Neural progenitor cell (in vitro differentiated cells): ENCODE data around the gene PADI1. TPM values are rescaled to one million over a fixed set of nuclear protein-coding genes. Genes with fewer than 3 reads are reported as not detected.

Experiments used
- DNase-seq: peaks from one replicate; pipeline ENCODE4 v3.0.0-alpha.2; 2016; ENCODE audit warnings: low spot score
- H2AFZ ChIP-seq: fragments of 200-600 bp; sonication (generic); replicated peaks from 2 replicates; pipeline ENCODE4 v1.6.1; 2016; ENCODE audit warnings: antibody characterized with exemption
- H3F3A ChIP-seq: fragments of 200-600 bp; sonication (generic); 2 replicates; pipeline ENCODE4 v1.6.1; 2016; ENCODE audit warnings: antibody characterized with exemption, low read depth
- H3K27ac ChIP-seq: fragments of 200-600 bp; sonication (generic); 2 replicates; pipeline ENCODE4 v1.5.1; 2016; ENCODE audit warnings: mild to moderate bottlenecking
- H3K27me3 ChIP-seq: fragments of 200-600 bp; sonication (generic); 2 replicates; pipeline ENCODE4 v1.6.1; 2016; ENCODE audit warnings: mild to moderate bottlenecking, moderate library complexity
- H3K36me3 ChIP-seq: fragments of 200-600 bp; sonication (generic); 2 replicates; pipeline ENCODE4 v1.5.1; 2016
- H3K4me1 ChIP-seq: fragments of 200-600 bp; sonication (generic); 2 replicates; pipeline ENCODE4 v1.6.1; 2016; ENCODE audit warnings: mixed run types
- H3K4me2 ChIP-seq: fragments of 200-600 bp; sonication (generic); 2 replicates; pipeline ENCODE4 v1.6.1; 2016
- H3K4me3 ChIP-seq: fragments of 200-600 bp; sonication (generic); 2 replicates; pipeline ENCODE4 v1.5.1; 2016
- H3K79me2 ChIP-seq: fragments of 200-600 bp; sonication (generic); 2 replicates; pipeline ENCODE4 v1.6.1; 2016; ENCODE audit warnings: low read depth
- H3K9ac ChIP-seq: fragments of 200-600 bp; sonication (generic); 2 replicates; pipeline ENCODE4 v1.6.1; 2016
- H3K9me3 ChIP-seq: fragments of 200-600 bp; sonication (generic); 2 replicates; pipeline ENCODE4 v1.5.1; 2016; ENCODE audit warnings: low read depth
- H4K20me1 ChIP-seq: fragments of 200-600 bp; sonication (generic); 2 replicates; pipeline ENCODE4 v1.6.1; 2016; ENCODE audit warnings: low read depth
- H3K27ac Mint-ChIP-seq: 3 replicates; pipeline ENCODE4 v1.8.0; 2021; ENCODE audit warnings: mixed read lengths
- H3K27me3 Mint-ChIP-seq: 2 replicates; pipeline ENCODE4 v1.8.0; 2022; ENCODE audit warnings: low read depth, mild to moderate bottlenecking, inconsistent platforms, moderate library complexity, mixed read lengths; ENCODE audit not compliant: insufficient read depth
- H3K36me3 Mint-ChIP-seq: 3 replicates; pipeline ENCODE4 v1.8.0; 2021; ENCODE audit warnings: mixed read lengths
- H3K4me1 Mint-ChIP-seq: 3 replicates; pipeline ENCODE4 v1.8.0; 2021; ENCODE audit warnings: mixed read lengths
- H3K4me3 Mint-ChIP-seq: 3 replicates; pipeline ENCODE4 v1.8.0; 2021; ENCODE audit warnings: mild to moderate bottlenecking, moderate library complexity, mixed read lengths
- H3K9me3 Mint-ChIP-seq: 3 replicates; pipeline ENCODE4 v1.8.0; 2020; ENCODE audit warnings: mixed read lengths
- EZH2 ChIP-seq: fragments of 200-600 bp; sonication (generic); IDR thresholded peaks from 2 replicates; pipeline ENCODE4 v1.6.1; 2017; ENCODE audit warnings: antibody characterized with exemption, mild to moderate bottlenecking, moderate library complexity
- EZH2phosphoT487 ChIP-seq: fragments of 200-600 bp; sonication (generic); IDR thresholded peaks from 2 replicates; pipeline ENCODE4 v1.6.1; 2017; ENCODE audit warnings: antibody characterized with exemption
- total RNA-seq: library from RNA; depleted of rRNA; stranded (reverse); fragments of >200 nt; gene quantifications from 2 replicates; pipeline ENCODE4 v1.2.3, GENCODE V29; 2015; ENCODE audit warnings: low replicate concordance
- TF ChIP-seq, protein P1 (sequence below): fragments of 200-600 bp; sonication (generic); IDR thresholded peaks from 2 replicates; pipeline ENCODE4 v1.5.1; 2017; ENCODE audit warnings: antibody characterized with exemption, mild to moderate bottlenecking

The PADI1 gene
- total RNA-seq, 1 donor from 2014 or later = 0.09 TPM

DNA sequence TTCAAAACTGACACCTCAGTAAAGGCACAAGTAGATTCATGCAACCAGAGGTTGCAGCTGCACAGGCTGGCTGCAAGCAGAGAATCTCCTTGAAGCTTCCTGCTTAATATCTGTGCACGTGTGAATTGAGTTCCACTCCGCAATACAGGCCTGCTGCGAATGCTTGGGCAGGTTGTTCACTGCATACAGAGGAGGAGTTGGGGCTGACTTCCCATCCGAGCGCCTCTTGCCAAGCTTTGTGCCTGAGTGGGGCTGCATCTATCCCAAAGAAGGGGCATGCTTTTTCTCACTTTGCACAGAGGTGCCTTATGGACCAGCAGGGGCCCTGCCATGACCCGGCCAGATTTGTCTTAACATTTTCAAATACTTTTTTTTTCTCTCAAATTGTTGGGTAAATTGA, 17.9 kb upstream of the PADI1 start:
- no peak overlapping the region for H3K4me2 ChIP-seq
- no peaks in the 10 kb centered on the region for H3K36me3 ChIP-seq
- peak overlapping the region; percentile 99 for H2AFZ ChIP-seq
- peaks cover 7% of the 10 kb centered on the region for H3K4me1 ChIP-seq
- H4K20me1 ChIP-seq = no peaks in the 10 kb centered on the region
- TF ChIP-seq EZH2phosphoT487 = no peak
- TF ChIP-seq EZH2 = no peak
- TF ChIP-seq, protein P1, sequence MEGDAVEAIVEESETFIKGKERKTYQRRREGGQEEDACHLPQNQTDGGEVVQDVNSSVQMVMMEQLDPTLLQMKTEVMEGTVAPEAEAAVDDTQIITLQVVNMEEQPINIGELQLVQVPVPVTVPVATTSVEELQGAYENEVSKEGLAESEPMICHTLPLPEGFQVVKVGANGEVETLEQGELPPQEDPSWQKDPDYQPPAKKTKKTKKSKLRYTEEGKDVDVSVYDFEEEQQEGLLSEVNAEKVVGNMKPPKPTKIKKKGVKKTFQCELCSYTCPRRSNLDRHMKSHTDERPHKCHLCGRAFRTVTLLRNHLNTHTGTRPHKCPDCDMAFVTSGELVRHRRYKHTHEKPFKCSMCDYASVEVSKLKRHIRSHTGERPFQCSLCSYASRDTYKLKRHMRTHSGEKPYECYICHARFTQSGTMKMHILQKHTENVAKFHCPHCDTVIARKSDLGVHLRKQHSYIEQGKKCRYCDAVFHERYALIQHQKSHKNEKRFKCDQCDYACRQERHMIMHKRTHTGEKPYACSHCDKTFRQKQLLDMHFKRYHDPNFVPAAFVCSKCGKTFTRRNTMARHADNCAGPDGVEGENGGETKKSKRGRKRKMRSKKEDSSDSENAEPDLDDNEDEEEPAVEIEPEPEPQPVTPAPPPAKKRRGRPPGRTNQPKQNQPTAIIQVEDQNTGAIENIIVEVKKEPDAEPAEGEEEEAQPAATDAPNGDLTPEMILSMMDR = no peak
- no peaks in the 10 kb centered on the region for H3K79me2 ChIP-seq
- no peaks in the 10 kb centered on the region for H3K9me3 ChIP-seq
- no peak overlapping the region for H3K4me3 ChIP-seq
- peaks cover 2% of the 10 kb centered on the region for H3K9me3 Mint-ChIP-seq
- no peaks in the 10 kb centered on the region for H3K27me3 ChIP-seq
- H3K4me1 Mint-ChIP-seq = peaks cover 19% of the 10 kb centered on the region
- no peak overlapping the region for H3K9ac ChIP-seq
- H3F3A ChIP-seq = no peaks in the 10 kb centered on the region
- no peak overlapping the region for H3K27ac ChIP-seq
- no peak overlapping the region for H3K4me3 Mint-ChIP-seq
- no peak for DNase-seq
- H3K27ac Mint-ChIP-seq = peak overlapping the region; percentile 30
- H3K27me3 Mint-ChIP-seq = peaks cover 5% of the 10 kb centered on the region
- H3K36me3 Mint-ChIP-seq = no peaks in the 10 kb centered on the region

DNA sequence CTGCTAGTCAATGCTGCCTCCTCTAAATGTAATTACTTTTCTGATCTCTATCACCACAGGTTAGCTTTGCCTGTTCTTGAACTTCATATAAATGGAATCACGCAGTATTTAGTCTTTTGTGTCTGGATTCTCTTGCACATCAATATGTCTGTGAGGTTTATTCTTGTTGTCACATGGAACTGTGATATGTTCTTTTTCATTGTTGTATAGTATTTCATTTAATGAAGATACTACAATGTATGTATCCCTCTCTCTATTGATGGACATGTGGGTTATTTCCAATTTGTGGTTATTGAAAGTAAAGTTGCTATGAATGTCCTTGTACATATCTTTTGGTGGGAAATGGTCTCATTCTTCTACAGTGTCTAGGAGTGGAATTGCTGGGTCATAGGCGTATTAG, 16.7 kb upstream of the PADI1 start:
- no peak overlapping the region for H2AFZ ChIP-seq
- H3K27ac Mint-ChIP-seq = no peak overlapping the region
- H3K9me3 ChIP-seq = no peaks in the 10 kb centered on the region
- no peak for DNase-seq
- H3K36me3 ChIP-seq = no peaks in the 10 kb centered on the region
- H3K27me3 Mint-ChIP-seq = peaks cover 5% of the 10 kb centered on the region
- no peaks in the 10 kb centered on the region for H3F3A ChIP-seq
- peaks cover 2% of the 10 kb centered on the region for H3K9me3 Mint-ChIP-seq
- peaks cover 7% of the 10 kb centered on the region for H3K4me1 ChIP-seq
- no peak overlapping the region for H3K4me2 ChIP-seq
- H3K27ac ChIP-seq = no peak overlapping the region
- H3K9ac ChIP-seq = no peak overlapping the region
- H3K79me2 ChIP-seq = no peaks in the 10 kb centered on the region
- H3K36me3 Mint-ChIP-seq = no peaks in the 10 kb centered on the region
- H3K4me3 ChIP-seq = no peak overlapping the region
- TF ChIP-seq, protein P1 = no peak
- TF ChIP-seq EZH2 (no peak), EZH2phosphoT487 (no peak)
- no peak overlapping the region for H3K4me3 Mint-ChIP-seq
- H4K20me1 ChIP-seq = no peaks in the 10 kb centered on the region
- peaks cover 29% of the 10 kb centered on the region for H3K4me1 Mint-ChIP-seq
- H3K27me3 ChIP-seq = no peaks in the 10 kb centered on the region

DNA sequence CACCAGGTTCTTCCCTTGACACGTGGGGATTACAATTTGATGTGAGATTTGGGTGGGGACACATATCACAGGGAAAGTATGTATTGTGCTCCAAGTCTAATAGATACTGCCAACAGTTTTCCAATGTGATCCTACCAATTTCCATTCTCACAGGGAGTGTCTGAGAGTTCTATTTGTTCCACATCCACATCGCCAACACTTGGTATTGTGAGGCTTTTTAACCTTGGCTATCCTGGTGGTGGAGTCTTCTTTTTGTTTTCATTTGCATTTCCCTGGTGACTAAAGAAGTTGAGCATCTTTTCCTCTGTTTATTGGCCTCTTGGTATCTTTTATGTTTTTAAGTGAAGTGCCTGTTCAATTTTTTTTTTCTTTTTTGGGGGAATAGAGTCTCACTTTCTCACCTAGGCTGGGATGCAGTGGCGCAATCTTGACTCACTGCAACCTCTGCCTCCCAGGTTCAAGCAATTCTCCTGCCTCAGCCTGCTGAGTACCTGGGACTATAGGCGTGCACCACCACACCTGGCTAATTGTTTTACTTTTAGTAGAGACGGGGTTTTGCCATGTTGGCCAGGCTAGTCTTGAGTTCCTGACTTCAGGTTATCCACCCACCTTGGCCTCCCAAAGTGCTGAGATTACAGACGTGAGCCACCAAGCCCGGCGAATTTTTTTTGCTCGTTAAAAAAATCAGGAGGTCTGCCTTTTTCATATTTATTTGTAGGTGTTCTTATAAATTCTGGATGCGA, 15.9 kb upstream of the PADI1 start:
- Histone ChIP-seq H3K4me1 (peaks cover 7% of the 10 kb centered on the region), H3K4me2 (no peak overlapping the region), H4K20me1 (no peaks in the 10 kb centered on the region), H3F3A (no peaks in the 10 kb centered on the region), H3K9ac (no peak overlapping the region), H3K36me3 (no peaks in the 10 kb centered on the region), H3K27ac (no peak overlapping the region), H3K27me3 (no peaks in the 10 kb centered on the region), H3K79me2 (no peaks in the 10 kb centered on the region), H3K4me3 (no peak overlapping the region), H2AFZ (no peak overlapping the region), H3K9me3 (no peaks in the 10 kb centered on the region)
- Mint-ChIP-seq H3K36me3 (no peaks in the 10 kb centered on the region), H3K4me3 (no peak overlapping the region), H3K27me3 (peaks cover 5% of the 10 kb centered on the region), H3K9me3 (peaks cover 2% of the 10 kb centered on the region), H3K27ac (no peak overlapping the region), H3K4me1 (peaks cover 29% of the 10 kb centered on the region)
- no peak for TF ChIP-seq EZH2
- TF ChIP-seq, protein P1 = no peak
- no peak for TF ChIP-seq EZH2phosphoT487
- no peak for DNase-seq
